AG09309 (cell line): ENCODE data around the gene ANTXRL.
"Not testable (repeated sequence)": the region's sequence is repeated elsewhere in the genome, so short reads cannot be mapped to it uniquely, and the experiment has no call there.

ENCODE experiments used
- DNase-seq: peaks from one replicate; pipeline ENCODE4 v3.0.0-alpha.2; 2010; ENCODE audit warnings: low read depth
- H3K4me3 ChIP-seq: 2 replicates; pipeline ENCODE4 v1.5.1; 2011; ENCODE audit warnings: mild to moderate bottlenecking, low read depth, low read length, moderate library complexity; ENCODE audit not compliant: control insufficient read depth
- TF ChIP-seq, protein P1 (sequence below): IDR thresholded peaks from 2 replicates; pipeline ENCODE4 v1.5.1; 2011; ENCODE audit warnings: mild to moderate bottlenecking, low read depth, low read length, inconsistent platforms; ENCODE audit not compliant: insufficient read depth, control insufficient read depth; ENCODE audit errors: missing control alignments

ANTXRL gene

DNA sequence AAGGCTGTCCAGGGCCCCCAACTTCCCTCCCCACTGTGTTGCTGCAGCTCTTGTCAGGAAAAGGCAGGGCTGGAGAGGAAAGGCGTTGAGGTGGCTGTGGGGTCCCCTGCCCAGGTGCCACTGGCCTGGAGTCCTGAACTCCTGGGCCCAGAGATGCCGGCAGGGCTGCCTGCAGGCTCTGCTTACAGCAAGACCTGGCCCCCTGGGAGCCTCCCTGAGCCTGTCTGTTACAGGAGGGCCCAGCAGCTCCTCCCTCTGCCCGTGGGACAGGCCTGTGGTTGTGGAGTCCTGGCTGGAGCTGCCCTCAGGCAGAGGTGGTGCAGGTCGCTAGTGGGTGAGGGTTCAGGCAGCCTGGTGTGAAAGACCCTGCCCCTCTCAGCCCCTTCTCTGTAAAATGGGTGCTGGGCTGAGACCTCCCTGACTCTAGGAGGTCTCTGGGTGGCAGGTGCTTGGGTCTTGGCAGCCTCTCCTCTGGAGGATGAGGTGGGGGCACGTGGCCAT lies 9.9 kb downstream of the ANTXRL start:
- no peak for DNase-seq
- no peak overlapping the region for H3K4me3 ChIP-seq
- TF ChIP-seq, protein P1, sequence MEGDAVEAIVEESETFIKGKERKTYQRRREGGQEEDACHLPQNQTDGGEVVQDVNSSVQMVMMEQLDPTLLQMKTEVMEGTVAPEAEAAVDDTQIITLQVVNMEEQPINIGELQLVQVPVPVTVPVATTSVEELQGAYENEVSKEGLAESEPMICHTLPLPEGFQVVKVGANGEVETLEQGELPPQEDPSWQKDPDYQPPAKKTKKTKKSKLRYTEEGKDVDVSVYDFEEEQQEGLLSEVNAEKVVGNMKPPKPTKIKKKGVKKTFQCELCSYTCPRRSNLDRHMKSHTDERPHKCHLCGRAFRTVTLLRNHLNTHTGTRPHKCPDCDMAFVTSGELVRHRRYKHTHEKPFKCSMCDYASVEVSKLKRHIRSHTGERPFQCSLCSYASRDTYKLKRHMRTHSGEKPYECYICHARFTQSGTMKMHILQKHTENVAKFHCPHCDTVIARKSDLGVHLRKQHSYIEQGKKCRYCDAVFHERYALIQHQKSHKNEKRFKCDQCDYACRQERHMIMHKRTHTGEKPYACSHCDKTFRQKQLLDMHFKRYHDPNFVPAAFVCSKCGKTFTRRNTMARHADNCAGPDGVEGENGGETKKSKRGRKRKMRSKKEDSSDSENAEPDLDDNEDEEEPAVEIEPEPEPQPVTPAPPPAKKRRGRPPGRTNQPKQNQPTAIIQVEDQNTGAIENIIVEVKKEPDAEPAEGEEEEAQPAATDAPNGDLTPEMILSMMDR: no peak

DNA sequence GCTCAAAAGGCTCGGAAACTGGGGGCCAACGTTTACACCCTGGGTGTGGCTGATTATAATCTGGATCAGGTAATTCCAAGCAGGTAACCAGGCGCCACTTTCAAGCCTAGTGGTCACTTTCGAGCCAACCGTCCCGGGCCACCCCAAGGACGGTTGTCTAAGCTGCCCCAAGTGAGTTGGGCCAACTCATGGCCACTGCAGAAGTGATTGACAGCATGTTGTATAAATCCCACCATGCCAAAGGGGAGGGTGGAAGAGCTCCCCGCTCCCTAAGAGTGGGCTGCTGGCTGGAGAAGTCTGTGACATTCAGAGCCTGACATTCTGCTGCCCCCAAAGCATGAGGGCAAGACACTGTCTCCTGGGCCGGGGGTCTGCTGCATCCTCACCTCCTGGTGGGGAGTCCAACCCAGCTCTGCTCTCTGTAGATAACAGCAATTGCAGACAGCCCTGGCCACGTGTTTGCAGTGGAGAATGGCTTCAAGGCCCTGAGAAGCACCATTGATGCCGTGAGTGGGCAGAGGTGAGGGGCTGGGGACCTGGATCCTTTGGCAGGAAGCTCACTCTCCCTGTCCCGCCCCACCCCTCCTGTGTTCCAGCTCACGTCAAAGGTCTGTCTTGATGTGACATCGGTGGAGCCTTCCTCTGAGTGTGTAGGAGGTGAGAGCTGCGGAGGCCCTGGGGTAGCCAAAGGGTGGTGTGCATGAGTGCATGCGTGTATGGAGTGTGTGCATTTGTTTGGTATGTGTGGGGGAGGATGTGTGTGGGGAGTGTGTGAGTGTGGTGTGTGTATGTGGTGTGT lies 10.8 kb downstream of the ANTXRL start:
- TF ChIP-seq, protein P1: no peak
- DNase-seq: no peak
- H3K4me3 ChIP-seq: no peak overlapping the region

DNA sequence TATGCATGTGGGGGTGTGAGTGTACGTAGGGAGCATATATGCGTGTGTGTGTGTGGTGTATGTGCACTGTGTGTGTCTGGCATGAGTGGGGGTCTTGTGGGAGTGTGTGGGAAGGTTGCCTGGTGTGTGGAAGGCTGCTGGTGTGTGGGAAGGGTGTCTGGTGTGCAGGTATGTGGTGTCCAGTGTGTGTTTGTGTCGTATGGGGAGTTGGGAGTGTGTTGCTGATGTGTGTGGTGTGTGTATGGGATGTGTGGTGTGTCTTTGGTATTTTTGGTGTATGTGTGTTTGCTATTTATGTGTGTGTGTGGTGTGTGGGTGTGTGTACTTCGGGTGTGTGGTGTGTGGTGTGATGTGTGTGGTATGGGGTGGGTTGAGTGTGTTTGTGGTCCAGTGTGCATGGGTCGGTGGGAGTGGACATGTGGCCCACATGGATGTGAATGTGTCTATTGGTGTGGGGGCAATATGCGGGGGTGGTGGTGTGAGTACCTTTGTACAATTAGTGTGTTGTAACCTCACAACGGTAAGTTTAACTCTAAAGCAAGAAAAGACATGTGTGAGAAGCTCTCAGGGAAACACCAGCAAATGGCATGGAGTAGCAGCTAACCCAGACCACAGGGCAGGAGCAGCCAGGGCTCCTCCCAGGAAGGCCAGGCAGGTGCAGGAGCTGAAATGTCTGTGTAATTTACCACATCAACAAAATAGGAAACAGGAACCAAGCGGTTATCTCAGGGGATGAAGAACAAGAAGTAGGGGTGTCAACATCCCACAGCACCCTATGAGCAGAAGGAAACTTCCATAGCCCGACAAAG lies 11.9 kb downstream of the ANTXRL start:
- no peak for DNase-seq
- TF ChIP-seq, protein P1: no peak
- H3K4me3 ChIP-seq: no peak overlapping the region

DNA sequence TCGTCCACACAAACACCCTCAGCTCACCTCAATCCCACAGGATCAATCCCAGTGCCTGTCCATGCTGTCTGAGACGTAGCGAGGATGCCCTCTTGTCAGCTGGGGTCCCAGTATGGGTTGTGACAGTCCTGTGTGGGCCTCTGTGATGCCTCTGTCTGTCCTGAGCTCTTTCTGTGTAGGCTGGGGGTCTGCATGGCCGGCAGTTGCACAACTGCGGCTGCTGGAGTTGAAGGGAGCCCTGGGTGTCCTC lies 12.4 kb downstream of the ANTXRL start:
- no peak overlapping the region for H3K4me3 ChIP-seq
- DNase-seq: no peak
- TF ChIP-seq, protein P1: no peak

DNA sequence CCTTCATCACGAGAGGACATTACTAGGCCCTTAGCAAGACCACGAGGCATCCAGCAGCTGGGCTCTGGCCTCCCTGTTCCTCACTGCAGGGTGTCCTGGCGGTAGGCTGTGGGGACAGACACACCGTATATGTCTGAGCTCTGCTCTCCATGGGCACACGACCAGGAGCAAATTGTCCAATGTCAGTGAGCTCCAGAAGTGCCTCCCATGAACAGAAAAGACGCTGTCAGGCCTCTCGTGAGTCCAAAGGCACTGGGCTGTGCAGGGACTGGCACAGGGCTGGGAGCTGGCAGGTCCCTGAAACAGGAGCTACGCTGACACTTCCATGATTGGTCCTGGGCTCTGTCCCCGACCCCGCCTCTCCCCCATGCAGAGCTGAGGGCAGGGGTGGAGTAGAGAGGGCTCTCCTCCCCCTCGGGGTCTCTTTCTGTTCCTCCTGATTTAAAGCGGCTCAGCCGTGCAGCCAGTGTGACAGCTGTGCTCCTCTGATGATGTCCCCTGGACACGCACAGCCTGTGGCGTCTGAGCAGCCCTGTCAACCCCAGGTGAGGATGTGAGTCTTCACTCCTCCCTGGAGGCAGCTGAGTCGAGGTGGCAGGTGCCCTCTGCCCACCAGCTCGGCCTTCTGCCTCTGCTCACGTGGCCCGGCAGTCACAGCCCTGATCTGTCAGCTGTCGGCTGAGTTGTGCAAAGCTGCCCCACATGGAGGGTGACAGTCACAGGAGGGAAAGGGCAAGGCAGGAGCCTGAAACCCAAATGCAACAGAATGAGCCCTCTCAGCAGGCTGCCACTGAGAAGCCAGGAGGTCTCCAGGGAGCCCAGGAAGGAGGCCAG lies 13.0 kb downstream of the ANTXRL start:
- H3K4me3 ChIP-seq: no peak overlapping the region
- TF ChIP-seq, protein P1: no peak
- DNase-seq: no peak

DNA sequence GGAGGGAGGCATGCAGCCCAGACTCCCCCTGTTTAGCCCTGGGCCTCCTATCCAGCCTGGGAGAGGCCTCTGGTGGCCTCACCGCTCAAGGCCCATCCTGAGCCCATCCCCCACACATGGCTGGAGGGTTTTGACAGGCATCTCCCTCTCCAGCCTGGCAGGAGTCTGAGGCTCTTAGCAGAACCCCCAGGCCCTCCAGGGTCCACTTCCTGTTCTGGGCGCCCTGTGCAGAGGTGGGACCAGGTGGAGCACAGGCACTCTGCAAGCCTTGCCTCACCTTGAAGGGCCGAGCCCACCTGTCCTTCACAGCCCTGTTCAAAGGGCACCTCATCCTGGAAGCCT lies 13.5 kb downstream of the ANTXRL start:
- DNase-seq, H3K4me3 ChIP-seq: not testable (repeated sequence)
